ENCODE results near the gene NBEAL1. TPM values are rescaled to one million over a fixed set of nuclear protein-coding genes. Genes with fewer than 3 reads are reported as not detected.

NBEAL1 gene
- total RNA-seq, 2 donors from 2014 or later: 29.6 to 31.6 TPM

DNA sequence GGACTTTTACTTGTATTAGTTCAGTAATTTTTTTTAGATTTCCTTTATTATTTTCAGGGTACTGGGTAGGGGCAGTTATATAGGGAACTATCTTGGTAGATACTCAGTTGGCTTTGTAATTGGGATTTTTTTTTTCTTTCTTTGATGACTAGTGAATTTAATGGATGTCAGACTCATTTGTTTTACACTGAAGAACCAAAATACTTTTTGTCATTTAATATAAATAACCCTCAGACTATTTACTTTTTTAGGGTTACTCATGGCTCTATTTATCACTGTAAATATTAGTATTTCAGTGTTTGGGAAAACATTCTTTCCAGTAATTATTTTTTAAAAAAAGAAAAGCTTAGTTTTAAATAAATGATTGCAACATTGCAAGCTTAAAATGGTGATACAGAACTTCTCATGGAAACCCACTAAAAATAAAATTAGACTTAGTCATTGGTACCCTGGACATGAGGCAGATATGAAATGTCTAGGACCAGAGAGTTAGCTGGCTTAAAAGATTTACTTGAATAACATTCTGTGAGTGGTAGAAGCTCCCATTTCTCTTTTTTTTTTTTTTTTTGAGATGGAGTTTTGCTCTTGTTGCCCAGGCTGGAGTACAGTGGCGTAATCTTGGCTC lies 149.7 kb downstream of the NBEAL1 start:
- DNase-seq (no peak), ATAC-seq (no peak)
- intact Hi-C loops (cut with DNase I): no loop called here
- H3K27me3 ChIP-seq: no peaks in the 10 kb centered on the region
- no peak overlapping the region for H3K4me3 ChIP-seq
- H3K36me3 ChIP-seq (replicated peaks in 1 of 2; ENCODE audit: insufficient read depth in 1 of 2, low read depth in 2 of 2): no peaks in the 10 kb centered on the region
- H3K4me1 ChIP-seq: no peaks in the 10 kb centered on the region
- 100% methylated on average over 1 of the region's 1 CpG for WGBS, 2 donors
- H3K27ac ChIP-seq: no peak overlapping the region
- no peak for TF ChIP-seq POLR2A (IDR thresholded peaks at IDR 0.05)
- TF ChIP-seq, protein P1, sequence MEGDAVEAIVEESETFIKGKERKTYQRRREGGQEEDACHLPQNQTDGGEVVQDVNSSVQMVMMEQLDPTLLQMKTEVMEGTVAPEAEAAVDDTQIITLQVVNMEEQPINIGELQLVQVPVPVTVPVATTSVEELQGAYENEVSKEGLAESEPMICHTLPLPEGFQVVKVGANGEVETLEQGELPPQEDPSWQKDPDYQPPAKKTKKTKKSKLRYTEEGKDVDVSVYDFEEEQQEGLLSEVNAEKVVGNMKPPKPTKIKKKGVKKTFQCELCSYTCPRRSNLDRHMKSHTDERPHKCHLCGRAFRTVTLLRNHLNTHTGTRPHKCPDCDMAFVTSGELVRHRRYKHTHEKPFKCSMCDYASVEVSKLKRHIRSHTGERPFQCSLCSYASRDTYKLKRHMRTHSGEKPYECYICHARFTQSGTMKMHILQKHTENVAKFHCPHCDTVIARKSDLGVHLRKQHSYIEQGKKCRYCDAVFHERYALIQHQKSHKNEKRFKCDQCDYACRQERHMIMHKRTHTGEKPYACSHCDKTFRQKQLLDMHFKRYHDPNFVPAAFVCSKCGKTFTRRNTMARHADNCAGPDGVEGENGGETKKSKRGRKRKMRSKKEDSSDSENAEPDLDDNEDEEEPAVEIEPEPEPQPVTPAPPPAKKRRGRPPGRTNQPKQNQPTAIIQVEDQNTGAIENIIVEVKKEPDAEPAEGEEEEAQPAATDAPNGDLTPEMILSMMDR (IDR thresholded peaks at IDR 0.05): no peak
- H3K9me3 ChIP-seq: no peaks in the 10 kb centered on the region

DNA sequence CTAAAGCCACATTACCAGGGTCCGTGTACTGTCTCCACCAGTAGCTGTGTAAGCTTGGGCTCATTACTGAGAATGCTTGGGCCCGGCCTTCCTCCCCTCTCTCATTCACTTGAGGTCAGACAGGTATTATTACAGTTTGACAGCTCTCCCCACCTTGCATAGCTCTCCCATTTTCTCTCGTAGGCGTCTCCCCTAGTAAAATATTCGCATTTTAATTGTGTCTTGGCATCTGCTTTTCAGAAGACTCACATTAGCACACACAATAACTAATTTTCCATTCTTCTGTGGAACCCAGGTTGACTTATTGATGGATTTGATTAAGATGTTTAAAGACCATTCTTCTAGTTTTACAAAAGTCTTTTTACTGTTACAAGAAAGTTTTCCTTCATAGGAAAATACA lies 153.1 kb downstream of the NBEAL1 start:
- Histone ChIP-seq H3K36me3 (replicated peaks in 1 of 2; ENCODE audit: insufficient read depth in 1 of 2, low read depth in 2 of 2) (no peaks in the 10 kb centered on the region), H3K9me3 (no peaks in the 10 kb centered on the region), H3K4me3 (no peak overlapping the region), H3K4me1 (no peaks in the 10 kb centered on the region), H3K27ac (no peak overlapping the region), H3K27me3 (no peaks in the 10 kb centered on the region)
- 94 to 97% methylated on average over 5 of the region's 5 CpGs for WGBS, 2 donors
- intact Hi-C loops (cut with DNase I): no loop called here
- DNase-seq: no peak
- ATAC-seq: no peak
- TF ChIP-seq POLR2A (IDR thresholded peaks at IDR 0.05): no peak
- TF ChIP-seq, protein P1 (IDR thresholded peaks at IDR 0.05): no peak

DNA sequence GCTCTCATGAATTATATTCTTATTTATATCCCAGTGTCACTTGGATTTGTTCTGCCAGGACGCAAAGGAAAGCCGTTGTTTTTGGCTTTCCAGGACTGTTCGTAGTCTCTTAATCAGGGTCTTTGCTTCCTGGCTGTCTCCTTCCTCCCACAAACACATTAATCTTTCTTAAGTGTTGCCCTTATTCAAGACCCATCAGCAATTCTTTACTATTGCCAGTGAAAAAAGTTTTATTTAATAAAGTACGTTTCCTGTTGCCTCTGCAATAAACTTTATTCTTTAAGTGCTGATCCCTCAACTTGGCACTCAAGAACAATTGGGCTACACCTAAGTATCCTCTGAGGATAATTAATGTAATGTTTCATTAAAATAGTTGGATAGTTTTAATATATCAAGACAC lies 155.8 kb downstream of the NBEAL1 start:
- TF ChIP-seq, protein P1 (IDR thresholded peaks at IDR 0.05): no peak
- TF ChIP-seq POLR2A (IDR thresholded peaks at IDR 0.05): no peak
- no peak for ATAC-seq
- intact Hi-C loops (cut with DNase I): no loop called here
- WGBS, 2 donors: 89 to 93% methylated on average over 4 of the region's 4 CpGs
- Histone ChIP-seq H3K36me3 (replicated peaks in 1 of 2; ENCODE audit: insufficient read depth in 1 of 2, low read depth in 2 of 2) (no peaks in the 10 kb centered on the region), H3K4me1 (no peaks in the 10 kb centered on the region), H3K9me3 (no peaks in the 10 kb centered on the region), H3K4me3 (no peak overlapping the region), H3K27ac (no peak overlapping the region), H3K27me3 (no peaks in the 10 kb centered on the region)
- no peak for DNase-seq

DNA sequence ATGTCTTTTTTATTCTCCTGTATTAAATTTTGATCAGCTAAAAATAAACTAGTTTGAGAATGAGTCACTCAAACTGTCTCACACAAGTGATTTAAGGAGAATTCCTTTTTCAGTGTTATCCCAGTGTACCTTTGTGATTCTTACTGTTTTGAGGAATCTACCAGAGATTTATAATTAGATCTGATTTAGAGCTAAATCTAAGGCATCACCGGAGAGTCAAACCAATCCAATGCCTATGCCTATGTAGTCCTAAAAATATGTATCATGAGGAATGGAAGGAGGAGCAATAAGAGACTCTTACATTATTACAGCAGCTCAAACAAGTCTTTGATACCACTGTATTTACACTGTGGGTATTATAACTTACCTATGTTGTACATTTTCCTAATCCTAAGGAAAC lies 160.7 kb downstream of the NBEAL1 start:
- H3K4me3 ChIP-seq: no peak overlapping the region
- intact Hi-C loops (cut with DNase I): no loop called here
- DNase-seq: no peak
- H3K36me3 ChIP-seq (replicated peaks in 1 of 2; ENCODE audit: insufficient read depth in 1 of 2, low read depth in 2 of 2): peaks cover 0 to 1% of the 10 kb centered on the region in 2 donors
- ATAC-seq: no peak
- WGBS, 2 donors: 96 to 100% methylated on average over 1 of the region's 1 CpG
- no peaks in the 10 kb centered on the region for H3K4me1 ChIP-seq
- TF ChIP-seq, protein P1 (IDR thresholded peaks at IDR 0.05): no peak
- TF ChIP-seq POLR2A (IDR thresholded peaks at IDR 0.05): no peak
- no peak overlapping the region for H3K27ac ChIP-seq
- no peaks in the 10 kb centered on the region for H3K9me3 ChIP-seq
- no peaks in the 10 kb centered on the region for H3K27me3 ChIP-seq

DNA sequence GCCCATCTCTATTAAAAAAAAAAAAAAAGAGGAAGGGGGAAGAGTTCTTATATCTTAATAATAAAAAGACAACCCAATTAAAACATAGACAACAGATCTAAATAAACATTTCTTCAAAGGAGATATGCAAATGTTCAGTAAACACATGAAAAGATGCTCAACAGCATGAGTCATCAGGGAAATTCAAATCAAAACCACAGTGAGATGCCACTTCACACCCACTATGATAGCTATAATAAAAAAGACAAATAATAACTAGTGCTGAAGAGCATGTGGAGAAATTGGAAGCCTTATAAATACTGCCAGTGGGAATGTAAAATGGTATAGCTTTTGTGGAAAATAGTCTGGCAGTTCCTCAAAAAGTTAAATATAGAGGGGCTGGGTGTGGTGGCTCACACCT lies 162.7 kb downstream of the NBEAL1 start:
- Histone ChIP-seq H3K4me1 (no peaks in the 10 kb centered on the region), H3K27me3 (no peaks in the 10 kb centered on the region), H3K36me3 (replicated peaks in 1 of 2; ENCODE audit: insufficient read depth in 1 of 2, low read depth in 2 of 2) (peaks cover 0 to 1% of the 10 kb centered on the region in 2 donors), H3K27ac (no peak overlapping the region), H3K9me3 (no peaks in the 10 kb centered on the region), H3K4me3 (no peak overlapping the region)
- TF ChIP-seq, protein P1 (IDR thresholded peaks at IDR 0.05): no peak
- no peak for TF ChIP-seq POLR2A (IDR thresholded peaks at IDR 0.05)
- DNase-seq (no peak), ATAC-seq (no peak)
- intact Hi-C loops (cut with DNase I): no loop called here
